NCI-H69 (cell line): ENCODE measurements around the gene CD72.
"Not testable (repeated sequence)": the region's sequence is repeated elsewhere in the genome, so short reads cannot be mapped to it uniquely, and the experiment has no call there.

Experiments used
- DNase-seq: peaks from one replicate; lab custom pipeline; 2025; lab: John Stamatoyannopoulos, UW

The CD72 gene

DNA sequence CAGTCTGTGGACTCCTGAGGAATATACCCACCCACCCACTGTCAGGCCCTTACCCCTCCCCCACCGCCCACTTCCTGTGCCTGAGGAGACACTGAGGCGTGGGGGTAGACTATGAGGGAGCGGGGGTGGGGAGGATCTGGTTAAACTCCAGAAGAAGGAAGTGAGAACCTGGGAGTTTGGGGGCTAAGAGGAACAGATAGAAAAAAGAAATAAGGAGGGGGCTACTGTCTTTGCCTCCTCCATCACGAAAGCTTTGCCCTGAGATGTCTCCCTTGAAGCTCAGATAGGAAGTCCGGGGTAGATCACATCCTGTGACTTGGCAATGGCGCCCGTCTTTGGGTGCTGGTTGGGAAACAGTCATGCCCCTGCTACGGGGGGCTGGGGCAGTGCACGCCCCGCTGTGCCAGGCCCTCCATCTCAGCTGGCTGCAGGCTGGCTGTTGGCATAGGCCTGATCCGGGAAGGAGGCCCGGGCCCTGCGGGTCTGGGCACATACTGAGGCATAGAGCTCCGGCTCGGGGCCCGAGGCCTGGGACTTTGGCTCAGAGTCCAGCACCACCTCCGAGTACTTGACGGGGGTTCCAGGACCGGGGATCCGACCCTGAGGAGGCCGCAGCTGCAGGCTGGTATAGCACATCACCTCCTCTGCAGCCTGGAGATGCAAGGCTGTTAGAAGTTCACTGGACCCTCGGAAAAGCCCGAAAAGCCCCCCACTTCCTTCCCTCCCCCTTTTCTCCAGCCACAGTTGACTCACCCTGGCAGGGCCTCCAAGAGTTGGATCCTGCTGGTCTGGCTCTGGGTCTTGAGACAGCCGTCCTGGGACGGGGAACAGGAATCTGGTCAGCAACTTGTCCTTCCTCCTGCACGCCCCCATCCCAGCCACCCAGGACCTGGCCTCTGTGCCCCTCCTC, 31.5 kb upstream of the CD72 start:
- no peak for DNase-seq

DNA sequence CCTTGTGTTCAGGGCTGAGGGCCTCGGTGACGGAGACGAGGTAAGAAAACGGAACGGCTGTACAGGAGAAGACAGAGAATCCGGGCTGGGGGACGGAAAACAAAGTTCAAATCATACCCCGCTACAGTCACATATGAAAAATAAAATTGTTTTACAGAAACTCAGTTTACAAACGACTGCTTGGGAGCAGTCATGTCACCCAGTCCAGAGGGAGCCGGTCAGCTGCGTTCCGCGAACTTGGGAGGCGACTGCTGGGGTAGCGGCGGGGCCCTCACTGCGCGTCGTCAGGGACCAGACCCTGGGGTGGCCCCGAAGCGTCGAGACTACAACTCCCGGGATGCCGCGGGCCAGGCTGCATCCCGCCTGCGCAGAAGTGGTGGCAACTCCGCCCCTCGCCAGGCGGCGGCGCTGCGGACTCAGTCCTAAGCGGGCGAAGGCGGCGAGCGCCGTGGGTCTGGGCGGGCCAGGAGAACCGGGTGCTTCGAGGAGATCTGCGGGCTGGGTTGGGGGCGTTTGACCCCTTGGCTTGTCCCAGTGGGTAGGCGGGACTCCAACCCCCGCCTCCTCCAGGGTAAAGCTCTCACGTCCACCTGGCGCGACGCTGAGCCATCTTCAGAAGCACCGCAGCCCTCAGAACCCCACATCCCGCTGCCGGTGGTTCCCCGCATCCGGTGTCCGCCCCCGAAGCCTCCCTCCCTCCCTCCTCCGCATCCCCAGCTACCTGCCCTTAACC, 28.5 kb upstream of the CD72 start:
- peak; percentile 94 for DNase-seq

DNA sequence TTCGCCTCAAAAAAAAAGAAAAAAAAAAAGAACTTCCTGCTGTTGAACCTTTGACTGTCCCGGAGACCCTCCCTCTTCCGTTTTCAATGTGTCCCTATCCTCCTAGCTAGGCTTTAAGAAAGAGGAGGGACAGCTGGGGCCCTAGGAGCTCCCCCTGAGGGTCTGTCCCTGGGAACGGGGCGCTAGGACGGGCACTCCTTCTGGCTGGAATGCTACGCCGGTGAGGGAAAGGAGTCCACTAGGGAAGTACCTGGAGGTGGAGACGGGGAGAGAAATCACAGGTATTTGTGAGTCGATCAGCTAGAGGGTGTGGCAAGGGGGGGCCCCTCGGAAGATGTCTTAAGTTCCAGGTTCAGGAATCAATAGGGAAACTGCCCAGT, 27.9 kb upstream of the CD72 start:
- DNase-seq, result peak; percentile 76

DNA sequence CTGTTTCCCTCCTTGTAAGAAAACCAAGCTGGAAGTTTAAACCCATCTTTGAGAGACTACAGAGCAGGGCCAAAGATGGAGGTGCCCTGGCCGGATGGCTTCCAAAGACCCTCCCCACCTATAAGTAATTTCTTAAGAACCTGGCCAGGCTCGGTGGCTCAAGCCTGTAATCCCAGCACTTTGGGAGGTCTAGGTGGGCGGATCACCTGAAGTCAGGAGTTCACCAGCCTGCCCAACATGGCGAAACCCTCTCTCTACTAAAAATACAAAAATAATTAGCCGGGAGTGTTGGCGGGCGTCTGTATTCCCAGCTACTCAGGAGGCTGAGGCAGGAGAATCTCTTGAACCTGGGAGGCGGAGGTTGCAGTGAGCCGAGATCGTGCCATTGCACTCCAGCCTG, 27.5 kb upstream of the CD72 start:
- DNase-seq, result not testable (repeated sequence)

DNA sequence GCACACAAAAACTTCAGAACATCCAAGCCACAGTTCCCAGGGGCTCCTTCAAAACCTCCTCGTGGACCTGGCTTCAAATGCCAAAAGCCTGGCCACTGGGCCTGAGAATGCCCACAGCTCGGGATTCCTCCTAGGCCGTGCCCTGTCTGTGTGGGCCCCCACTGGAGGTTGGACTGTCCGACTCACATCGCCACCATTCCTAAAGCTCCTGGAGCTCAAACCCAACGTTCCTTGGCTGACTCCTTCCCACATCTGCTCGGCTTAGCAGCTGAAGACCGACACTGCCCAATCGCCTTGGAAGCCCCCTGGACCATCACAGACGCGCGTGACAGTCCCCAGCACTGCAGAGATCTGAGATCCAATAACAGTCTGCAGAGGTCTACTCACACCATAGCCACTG, 24.8 kb upstream of the CD72 start:
- DNase-seq, result no peak

DNA sequence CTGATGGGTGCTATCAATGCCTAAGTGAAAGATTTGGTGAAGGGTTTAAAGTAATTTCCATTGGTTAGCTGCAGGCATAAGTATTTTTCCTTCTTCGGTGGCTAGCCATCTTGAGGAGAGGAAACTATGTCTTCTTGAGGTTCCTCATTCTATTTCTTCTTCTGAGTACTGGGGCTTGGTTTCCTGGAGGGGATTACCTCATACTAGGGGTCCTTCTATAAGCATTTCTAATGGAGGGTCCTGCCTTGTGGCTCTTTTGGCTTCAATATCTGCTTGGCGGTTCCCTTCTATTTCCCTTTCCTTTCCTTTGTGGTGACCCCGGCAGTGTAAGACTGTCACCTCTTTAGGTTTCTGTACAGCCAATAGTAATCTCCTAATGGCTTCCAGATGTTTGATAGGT, 23.3 kb upstream of the CD72 start:
- not testable (repeated sequence) for DNase-seq

DNA sequence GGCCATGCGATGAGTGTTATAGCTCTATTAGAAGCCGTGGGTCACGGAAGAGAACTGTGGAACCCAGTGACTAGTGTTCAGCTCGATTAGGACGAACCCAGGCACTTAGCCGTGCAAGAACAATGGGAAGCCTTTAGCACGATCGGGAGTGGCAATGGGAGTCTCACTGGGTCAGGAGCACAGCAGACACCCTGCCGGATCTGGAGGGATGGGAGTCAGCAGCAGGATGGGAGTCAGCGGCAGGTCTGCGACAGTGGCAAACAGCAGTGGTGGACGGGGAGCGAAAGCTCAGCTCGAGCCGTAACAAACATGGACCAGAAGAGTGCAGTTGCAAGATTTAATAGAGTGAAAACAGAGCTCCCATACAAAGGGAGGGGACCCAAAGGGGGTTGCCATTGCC, 22.2 kb upstream of the CD72 start:
- not testable (repeated sequence) for DNase-seq

DNA sequence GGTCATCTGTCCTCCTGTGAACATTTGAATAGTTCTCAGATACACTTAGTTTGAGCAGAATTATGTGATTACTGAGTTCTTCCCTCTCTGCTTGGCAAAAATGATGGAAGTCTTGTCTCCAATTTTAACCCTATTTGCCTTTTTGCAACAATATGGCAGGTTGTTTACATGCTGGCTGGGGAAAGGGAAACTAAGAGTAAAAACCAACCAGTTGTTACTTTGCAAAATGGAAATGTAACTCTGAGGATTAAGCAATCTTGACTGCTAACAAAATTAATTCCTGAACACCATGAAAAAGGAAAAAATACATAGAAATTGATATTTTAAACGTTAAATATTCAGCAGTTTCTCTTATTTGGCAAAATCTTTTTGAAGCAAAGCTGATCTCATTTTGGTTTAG, 21.4 kb upstream of the CD72 start:
- DNase-seq, result no peak

DNA sequence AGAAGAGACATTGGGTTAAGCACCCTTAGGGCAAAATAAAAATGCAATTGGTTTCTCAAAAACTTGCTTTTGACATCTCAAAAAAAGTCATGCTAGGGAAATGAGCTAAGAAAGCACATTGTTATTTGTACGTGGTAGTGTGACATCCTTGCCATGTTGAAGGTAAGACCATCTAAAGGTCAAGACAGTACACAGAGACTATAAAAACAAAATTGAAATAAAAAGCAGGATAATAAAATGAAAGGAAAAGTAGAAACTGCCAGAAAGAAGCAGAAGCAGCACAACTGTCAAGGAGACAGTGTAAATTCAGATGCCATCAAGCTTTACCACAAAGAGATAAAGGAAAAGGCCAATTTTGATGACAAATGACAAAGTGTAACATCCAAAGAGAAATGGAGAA, 21.0 kb upstream of the CD72 start:
- DNase-seq, result not testable (repeated sequence)

DNA sequence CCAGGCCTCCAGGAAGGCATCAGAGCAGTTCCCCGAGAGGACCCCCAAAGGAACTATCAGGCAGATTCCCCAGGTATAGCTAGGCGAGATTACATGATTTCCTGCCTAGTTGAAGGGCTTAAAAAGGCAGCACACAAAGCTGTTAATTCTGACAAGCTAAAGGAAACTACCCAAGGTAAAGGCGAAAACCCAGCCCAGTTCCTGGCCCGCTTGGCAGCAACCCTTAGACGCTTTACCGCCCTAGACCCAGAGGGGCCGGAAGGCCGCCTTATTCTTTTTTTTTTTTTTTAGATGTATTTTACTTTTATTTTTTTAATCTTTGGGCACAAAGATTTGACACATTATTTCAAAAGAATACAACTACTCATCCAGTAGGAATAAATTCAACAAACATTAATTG, 20.5 kb upstream of the CD72 start:
- DNase-seq, result not testable (repeated sequence)

DNA sequence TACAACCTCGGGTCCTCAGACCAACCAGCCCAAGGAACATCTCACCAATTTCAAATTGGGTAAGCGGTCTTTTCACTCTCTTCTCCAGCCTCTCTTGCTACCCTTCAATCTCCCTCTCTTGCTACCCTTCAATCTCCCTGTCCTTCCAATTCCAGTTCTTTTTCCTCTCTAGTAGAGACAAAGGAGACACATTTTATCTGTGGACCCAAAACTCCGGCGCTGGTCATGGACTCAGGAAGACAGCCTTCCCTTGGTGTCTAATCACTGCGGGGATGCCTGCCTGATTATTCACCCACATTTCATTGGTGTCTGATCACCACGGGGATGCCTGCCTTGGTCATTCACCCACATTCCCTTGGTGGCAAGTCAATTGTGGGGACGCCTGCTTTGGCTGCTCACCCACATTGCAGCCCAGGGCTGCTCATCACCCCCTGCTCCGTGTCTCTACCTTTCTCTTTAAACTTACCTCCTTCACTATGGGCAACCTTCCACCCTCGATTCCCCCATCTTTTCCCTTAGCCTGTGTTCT, 19.3 kb upstream of the CD72 start:
- DNase-seq, result not testable (repeated sequence)

DNA sequence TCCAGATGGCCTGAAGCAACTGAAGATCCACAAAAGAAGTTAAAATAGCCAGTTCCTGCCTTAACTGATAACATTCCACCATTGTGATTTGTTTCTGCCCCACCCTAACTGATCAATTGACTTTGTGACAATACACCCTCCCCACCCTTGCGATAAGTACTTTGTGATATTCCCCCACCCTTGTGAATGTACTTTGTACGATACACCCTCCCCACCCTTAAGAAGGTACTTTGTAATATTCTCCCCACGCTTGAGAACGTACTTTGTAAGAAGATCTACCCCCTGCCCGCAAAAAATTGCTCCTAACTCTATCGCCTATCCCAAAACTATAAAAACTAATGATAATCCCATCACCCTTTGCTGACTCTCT, 18.6 kb upstream of the CD72 start:
- not testable (repeated sequence) for DNase-seq

DNA sequence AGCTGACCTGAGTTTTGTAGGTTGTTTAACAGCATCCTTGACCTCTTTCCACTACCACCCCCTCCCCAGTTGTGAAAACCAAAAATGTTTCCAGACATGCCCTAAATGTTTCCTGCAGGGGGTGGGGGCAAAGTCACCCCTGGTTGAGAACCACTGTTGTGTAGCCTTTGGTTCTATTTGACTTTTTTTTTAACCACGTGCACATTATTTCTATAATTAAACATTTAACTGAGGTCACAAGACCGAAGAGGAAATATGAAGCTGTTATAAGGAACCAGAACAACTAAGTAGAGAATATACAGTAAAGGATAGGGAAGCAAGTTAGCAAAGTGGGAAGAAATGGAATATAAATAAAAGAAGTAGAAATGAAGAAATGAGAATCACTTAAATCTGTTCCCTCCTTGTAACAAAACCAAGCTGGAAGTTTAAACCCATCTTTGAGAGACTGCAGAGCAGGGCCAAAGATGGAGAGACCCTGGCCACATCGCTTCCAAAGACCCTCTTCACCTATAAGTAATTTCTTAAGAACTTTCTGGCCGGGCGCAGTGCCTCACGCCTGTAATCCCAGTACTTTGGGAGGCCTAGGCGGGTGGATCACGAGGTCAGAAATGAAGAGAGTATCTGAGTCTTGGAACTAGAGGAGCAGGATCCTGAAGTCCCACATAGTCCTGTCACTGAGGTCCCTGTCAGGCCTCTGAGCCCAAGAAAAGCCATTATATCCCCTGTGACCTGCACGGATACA, 18.1 kb upstream of the CD72 start:
- DNase-seq, result no peak

DNA sequence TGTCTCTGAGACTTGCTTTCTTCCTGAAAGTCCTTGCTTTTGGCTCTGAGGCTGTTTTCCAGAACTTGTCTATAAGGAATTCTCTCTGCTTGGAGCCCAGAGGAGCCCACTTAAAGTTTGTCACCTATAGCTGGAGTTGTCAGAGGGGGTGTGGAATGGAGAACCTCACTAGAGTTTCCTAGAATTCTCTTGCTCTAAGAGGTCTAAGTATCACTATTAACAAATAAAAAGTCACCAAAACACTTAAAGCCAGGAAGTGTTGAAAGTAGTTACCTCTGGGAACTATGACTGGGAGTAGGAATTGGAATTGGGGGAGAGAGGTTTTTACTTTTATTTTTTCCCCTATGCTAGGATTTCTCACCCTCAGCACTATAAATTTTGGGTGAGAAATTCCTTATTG, 17.5 kb upstream of the CD72 start:
- DNase-seq, result no peak

DNA sequence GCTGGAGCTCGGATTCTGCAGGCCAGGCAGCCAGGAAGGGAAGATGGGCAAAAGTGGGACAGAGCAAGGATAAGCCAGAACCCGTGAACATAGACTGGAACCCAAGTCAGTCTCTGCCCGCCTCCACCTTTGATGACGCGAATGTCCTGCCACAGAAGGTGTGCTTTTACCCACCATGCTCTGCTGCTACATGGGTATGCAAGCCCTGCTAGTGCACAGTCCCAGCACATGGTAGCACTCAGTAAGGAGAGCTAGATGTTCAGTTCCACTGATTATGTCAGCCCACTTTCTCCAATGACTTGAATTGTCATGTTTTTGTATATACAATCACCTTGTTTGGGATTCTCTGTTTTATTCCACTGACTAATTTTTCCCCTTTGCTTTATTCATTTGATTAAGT, 11.4 kb upstream of the CD72 start:
- no peak for DNase-seq

DNA sequence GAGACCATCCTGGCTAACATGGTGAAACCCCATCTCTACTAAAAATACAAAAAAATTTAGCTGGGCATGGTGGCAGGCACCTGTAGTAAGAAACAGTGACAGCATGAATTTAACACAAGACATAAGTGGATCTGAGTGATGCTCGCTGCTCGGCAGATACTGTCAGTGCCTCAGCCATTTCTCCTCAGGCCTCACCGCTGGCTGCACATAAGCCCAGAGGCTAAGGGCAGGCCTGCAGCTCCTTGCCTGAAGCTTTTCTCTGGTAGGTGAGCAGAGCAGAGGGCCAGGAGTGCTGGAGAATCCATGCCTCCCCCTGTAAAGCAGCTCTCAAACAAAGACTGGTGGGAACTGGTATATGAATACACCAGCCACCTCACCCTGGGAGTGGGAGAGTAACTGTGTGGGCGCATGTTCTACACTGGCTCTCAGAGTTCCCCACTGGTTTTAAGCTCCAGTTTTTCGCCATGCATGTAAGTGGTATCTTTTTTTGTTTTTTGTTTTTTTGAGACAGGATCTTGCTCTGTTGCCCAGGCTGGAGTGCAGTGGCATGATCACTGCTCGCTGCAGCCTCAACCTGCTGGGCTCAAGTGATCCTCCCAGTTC, 10.3 kb upstream of the CD72 start:
- no peak for DNase-seq

DNA sequence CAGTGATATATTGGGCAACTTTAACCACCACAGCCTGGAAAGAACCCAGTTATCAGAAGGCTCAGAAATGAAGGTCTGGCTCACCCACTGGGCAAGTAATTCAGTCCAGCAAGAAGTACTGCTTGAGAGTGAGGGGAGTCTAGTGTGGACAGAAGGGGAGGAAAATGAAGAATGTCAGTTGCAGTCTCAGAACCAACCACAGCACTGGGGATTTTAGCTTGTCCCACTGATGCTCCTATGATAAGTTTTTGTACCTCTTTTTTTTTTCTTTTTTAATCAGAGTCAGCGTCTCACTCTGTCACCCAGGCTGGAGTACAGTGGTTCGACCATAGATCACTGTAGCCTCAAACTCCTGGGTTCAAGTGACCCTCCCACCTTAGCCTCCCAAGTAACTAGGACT, 9.4 kb upstream of the CD72 start:
- DNase-seq, result no peak

DNA sequence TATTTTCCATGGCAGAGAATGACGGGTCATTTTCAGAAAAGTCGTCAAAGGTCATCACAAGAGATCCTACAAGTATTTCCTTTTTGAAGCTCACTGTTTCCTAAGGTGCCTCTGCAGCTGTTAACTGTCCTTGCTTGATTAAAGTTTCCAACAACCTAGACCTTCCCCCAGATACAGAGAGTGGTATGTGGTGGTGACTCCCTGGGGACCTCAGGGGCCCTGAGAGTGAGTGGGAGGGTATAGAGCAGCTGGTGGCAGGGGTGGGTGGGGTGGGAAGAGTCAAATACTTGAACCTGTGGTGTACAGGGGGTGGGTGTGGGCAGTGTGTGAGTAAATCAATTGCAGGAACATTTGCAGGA, 1.6 kb upstream of the CD72 start:
- no peak for DNase-seq

DNA sequence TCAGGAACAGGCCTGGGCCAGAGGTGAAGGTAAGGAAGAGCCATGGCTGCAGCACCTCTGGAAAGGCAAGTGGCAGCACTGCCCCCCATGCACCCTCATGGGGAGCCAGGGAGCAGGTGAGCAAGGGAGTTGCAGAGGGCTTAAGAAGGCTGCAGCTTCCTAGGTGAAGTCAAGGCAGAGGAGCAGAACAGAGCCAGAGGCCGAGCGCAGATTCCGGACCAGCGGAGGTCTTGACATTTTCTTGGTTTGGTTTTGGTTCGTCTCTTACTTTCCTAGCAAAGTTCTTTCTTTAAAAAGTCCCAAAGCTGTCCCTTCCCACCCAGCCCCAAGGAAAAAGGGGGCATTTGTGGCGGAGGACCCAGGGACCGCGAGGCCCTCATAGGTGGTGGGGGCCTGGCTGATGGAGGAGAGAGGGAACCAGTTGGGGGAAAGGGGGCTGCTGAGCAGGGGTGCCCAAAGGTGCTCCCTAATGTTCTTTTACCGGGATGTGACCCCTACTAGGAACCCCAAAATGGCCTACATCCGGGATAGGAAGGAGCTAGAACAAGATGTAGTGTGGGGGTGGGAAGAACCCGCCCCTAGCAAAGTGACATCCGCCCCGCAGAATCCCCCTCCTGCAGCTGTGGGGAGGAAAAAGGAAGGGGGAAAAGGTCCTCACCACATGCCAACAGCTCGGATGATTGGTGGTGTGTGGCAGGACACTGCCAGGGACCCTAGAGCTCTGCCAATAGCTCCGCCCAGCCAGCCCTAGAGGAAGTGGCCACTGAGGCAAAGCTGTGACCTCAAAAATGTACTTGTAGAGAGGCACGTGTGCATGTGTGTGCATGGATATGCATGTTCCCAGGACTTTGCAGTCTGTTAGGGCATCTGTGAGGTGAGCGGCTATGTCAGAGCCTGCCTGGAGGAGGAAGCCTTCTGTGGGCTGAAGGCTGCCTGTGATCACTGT, 914 bp upstream of the CD72 start:
- DNase-seq, result no peak

DNA sequence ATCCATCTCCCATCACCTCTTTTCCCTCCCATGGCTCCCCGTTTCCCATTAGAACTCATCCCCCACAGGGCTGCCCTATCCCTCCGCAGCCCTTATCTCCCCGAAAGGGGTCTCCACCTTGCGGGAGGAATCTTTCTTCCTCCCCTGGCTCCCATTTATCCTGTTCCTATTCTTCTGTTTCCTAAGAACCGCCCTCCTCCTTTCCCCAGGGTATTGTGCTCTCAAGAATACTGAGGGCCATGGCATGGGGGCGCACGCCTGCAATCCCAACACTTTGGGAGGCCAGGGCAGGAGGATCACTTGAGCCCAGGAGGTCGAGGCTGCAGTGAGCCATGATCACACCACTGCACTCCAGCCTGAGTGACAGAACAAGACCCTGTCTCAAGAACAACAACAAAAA, 665 bp downstream of the CD72 start:
- no peak for DNase-seq
